Astrocyte of the cerebellum (primary cell): ENCODE data around the gene CAVIN2.

ENCODE experiments used
- DNase-seq: peaks from one replicate; pipeline ENCODE4 v3.0.0-alpha.2; 2011; ENCODE audit warnings: low read depth
- H3K4me3 ChIP-seq: 2 replicates; pipeline ENCODE4 v1.5.1; 2011; ENCODE audit warnings: mild to moderate bottlenecking, low read depth, low read length, moderate library complexity
- in situ Hi-C: cut with HindIII; loops from 2 replicates; pipeline ENCODE4 v1.10.0; 2017; ENCODE audit warnings: low sequenced_read_pairs
- TF ChIP-seq, protein P1 (sequence below): IDR thresholded peaks from 2 replicates; pipeline ENCODE4 v1.5.1; 2012; ENCODE audit warnings: low read length, low read depth, moderate library complexity, mild to moderate bottlenecking; ENCODE audit errors: missing control alignments

Gene CAVIN2

DNA sequence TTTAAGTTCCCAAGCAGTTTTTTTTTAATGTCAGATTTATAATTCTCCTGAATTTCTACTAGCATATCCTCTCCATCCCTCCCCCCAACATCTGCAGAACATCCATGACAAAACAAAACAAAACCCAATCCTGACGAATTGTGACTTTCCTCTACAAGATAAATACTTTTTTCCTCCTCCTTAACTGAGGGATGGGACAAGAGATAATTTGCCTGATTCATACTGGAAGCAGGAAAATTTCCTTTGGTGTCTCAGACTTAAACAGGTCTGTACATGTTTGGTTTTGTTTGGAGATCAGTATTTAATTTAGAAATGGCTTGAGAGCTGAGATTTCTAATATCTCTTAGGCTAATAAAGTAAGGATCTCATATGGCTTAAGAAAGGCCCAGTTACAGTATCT, 2.2 kb downstream of the CAVIN2 start:
- in situ Hi-C loops: no loop called here
- no peak overlapping the region for H3K4me3 ChIP-seq
- no peak for DNase-seq
- TF ChIP-seq, protein P1, sequence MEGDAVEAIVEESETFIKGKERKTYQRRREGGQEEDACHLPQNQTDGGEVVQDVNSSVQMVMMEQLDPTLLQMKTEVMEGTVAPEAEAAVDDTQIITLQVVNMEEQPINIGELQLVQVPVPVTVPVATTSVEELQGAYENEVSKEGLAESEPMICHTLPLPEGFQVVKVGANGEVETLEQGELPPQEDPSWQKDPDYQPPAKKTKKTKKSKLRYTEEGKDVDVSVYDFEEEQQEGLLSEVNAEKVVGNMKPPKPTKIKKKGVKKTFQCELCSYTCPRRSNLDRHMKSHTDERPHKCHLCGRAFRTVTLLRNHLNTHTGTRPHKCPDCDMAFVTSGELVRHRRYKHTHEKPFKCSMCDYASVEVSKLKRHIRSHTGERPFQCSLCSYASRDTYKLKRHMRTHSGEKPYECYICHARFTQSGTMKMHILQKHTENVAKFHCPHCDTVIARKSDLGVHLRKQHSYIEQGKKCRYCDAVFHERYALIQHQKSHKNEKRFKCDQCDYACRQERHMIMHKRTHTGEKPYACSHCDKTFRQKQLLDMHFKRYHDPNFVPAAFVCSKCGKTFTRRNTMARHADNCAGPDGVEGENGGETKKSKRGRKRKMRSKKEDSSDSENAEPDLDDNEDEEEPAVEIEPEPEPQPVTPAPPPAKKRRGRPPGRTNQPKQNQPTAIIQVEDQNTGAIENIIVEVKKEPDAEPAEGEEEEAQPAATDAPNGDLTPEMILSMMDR: no peak

DNA sequence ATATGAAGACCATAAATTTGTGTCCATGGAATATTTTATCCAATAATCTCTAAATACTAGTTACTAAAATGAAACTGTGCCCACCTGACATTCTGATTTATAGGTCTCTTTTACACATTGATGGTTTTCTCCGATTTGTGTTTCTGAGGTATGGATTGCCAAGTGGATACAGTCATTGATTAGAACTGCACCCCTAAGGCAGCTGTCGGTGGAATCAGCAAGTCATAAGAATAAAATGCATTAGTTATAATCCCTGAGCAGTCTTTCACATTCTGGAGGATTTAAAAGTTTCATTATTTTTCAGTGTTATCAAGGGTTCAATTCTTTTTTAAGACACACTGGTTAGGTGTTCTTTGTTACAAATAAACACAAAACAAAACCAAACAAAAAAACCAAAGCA, 6.0 kb downstream of the CAVIN2 start:
- TF ChIP-seq, protein P1: no peak
- DNase-seq: no peak
- in situ Hi-C loops: no loop called here
- H3K4me3 ChIP-seq: no peak overlapping the region

DNA sequence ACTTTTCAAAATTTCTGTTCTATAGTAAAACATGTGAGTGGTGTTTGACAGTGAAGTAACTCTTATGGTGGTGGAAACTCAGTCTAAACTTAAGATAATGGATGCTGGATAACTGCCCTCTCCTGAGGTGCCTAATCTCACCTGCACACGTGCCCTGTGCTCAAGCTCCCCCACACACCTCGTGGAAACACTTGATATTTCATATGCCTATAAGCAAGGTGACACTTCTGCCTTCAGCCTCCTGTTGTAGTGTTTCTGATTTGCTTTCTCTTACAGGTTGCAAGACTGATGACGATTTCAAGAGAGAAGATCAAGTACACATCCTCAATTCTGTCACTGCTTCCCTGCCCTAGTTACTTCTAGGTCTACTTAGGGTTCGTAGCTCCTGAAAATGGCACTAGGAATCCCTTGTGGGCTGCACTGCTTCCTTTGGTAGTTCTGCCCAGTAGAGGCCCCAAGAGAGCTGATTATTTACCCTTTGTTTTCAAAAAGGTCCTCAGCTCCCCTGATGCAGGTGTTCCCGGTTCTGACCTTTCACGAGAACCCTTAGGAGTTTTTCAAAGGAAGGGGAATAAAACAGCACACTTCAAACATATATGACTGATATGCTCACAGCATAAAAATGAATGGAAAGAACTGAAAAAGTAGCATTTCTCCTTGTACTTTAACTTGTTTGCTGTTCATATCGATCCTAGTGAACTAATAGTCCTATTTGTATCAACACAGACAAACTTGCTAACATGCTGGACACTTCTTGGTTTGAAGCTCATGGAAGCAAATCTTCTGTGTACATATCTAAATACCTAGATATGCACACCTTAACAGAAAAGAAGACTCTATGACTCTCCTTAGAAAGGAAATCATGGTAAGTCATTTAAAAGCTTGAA, 6.7 kb downstream of the CAVIN2 start:
- in situ Hi-C loops: no loop called here
- no peak for DNase-seq
- TF ChIP-seq, protein P1: no peak
- H3K4me3 ChIP-seq: no peak overlapping the region

DNA sequence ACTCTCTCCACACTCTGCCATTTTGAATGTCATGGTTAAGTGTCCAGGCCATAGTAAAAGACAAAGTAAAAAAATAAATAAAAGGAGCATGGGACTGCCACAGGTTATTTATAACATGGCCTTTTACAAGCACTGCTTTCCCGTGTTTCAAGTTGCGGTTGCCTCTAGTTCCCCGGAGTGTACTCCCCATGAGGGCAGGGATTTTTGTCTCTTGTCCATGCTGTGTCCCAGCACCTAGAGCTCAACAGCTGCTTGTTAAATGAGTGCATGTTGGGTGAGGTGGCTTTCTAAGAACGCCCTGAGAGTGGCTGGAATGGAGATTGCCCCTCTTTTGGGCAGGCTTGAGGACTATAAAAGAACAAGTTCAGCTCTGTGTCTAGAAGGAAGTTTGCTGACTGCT, 8.4 kb downstream of the CAVIN2 start:
- TF ChIP-seq, protein P1: no peak
- no peak for DNase-seq
- H3K4me3 ChIP-seq: no peak overlapping the region
- in situ Hi-C loops: no loop called here

DNA sequence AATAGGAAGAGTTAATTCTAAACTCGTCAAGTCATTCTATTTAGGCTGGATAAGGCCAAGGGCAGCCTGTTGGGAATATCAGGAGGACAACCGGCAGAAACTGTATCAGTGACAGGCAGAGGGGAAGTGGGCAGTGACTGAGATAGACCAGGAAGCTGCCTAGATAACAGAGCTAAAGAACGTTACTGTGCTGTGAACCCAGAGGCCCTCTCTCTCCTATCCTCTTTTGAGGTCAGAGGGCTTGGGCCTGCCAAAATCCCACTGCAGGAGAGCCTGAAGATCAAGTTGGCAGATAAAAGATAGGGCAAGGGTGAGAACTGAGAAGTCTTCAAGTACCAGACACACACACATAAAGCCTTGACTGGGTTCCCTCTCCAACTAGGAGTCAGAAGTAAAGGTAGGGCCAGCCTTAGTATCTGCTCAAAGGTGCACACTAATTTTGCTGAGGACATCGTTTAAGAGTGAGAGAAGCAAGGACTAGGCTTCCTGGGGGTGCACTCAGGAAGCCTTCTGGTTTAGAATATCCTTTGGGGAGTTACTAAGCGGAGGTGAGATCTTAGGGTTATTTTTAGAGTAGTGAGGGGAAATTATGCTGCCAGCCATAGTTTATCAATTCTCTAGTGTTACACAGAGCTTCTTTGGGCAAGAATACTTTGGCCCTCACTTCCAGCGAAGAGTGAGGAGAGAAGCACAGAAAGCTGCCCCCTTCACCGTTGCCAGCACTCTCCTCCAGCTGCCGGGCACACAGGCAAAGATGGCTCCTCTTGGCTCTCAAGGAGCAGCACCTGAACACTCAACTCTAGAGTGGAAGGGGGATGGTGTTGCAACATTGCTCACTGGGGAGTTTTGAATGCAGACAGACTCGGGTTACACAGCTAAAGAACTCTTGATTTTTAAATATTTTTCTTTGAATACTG, 9.8 kb downstream of the CAVIN2 start:
- TF ChIP-seq, protein P1: no peak
- no peak for DNase-seq
- in situ Hi-C loops: no loop called here
- no peak overlapping the region for H3K4me3 ChIP-seq

DNA sequence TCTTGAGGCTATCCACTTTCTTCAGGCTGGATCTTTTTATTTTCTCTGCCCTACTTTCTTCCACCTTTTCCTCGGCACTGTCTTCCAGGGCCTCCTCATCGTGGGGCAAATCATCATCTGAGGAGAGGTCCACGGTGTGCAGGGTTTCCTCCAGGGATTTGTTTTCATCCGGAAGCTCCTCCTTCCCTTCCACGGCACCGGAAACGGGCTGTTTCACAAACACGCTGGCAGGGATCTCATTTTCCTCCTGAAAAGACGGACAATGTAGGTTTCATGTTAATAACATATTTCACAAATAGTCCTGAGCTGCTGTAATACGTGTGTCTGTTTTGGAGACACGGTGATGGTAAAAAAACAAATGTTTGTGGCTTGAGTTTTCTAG, 10.4 kb downstream of the CAVIN2 start:
- no peak for DNase-seq
- in situ Hi-C loops: no loop called here
- TF ChIP-seq, protein P1: no peak
- H3K4me3 ChIP-seq: no peak overlapping the region
